ENCODE measurements around the gene SPDYE3.
"Not testable (repeated sequence)": the region's sequence is repeated elsewhere in the genome, so short reads cannot be mapped to it uniquely, and the experiment has no call there.

- TF ChIP-seq MEIS2 (CRISPR knock-in tag; IDR thresholded peaks at IDR 0.05); PCBP2 (optimal IDR thresholded peaks at IDR 0.05; ENCODE audit: low read depth, low read length, poor library complexity, severe bottlenecking); ZNF101 (CRISPR knock-in tag; IDR thresholded peaks at IDR 0.05; ENCODE audit: borderline replicate concordance, low read depth): not testable (repeated sequence)
- TF ChIP-seq, protein P1, sequence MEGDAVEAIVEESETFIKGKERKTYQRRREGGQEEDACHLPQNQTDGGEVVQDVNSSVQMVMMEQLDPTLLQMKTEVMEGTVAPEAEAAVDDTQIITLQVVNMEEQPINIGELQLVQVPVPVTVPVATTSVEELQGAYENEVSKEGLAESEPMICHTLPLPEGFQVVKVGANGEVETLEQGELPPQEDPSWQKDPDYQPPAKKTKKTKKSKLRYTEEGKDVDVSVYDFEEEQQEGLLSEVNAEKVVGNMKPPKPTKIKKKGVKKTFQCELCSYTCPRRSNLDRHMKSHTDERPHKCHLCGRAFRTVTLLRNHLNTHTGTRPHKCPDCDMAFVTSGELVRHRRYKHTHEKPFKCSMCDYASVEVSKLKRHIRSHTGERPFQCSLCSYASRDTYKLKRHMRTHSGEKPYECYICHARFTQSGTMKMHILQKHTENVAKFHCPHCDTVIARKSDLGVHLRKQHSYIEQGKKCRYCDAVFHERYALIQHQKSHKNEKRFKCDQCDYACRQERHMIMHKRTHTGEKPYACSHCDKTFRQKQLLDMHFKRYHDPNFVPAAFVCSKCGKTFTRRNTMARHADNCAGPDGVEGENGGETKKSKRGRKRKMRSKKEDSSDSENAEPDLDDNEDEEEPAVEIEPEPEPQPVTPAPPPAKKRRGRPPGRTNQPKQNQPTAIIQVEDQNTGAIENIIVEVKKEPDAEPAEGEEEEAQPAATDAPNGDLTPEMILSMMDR (CRISPR knock-in tag; IDR thresholded peaks at IDR 0.05), result not testable (repeated sequence)
Measured at GRCh38 chr7:100307402-100307801, at the start of gene SPDYE3.

Measured in HepG2 (cell line).